ENCODE measurements around the gene LHB. TPM values are rescaled to one million over a fixed set of nuclear protein-coding genes. Genes with fewer than 3 reads are reported as not detected.
"Not testable (repeated sequence)": the region's sequence is repeated elsewhere in the genome, so short reads cannot be mapped to it uniquely, and the experiment has no call there.

LHB gene
- total RNA-seq, 1 donor from 2014 or later, result not detected

- Mint-ChIP-seq H3K4me1 (ENCODE audit: low read depth) (peaks cover 31% of the 10 kb centered on the region), H3K27ac (ENCODE audit: unreplicated experiment) (no peak overlapping the region), H3K9me3 (ENCODE audit: low read depth) (no peaks in the 10 kb centered on the region), H3K27me3 (ENCODE audit: low read depth) (peaks cover 2% of the 10 kb centered on the region), H3K4me3 (ENCODE audit: unreplicated experiment) (no peak overlapping the region), H3K36me3 (ENCODE audit: low read depth) (no peaks in the 10 kb centered on the region)
- TF ChIP-seq, protein P1, sequence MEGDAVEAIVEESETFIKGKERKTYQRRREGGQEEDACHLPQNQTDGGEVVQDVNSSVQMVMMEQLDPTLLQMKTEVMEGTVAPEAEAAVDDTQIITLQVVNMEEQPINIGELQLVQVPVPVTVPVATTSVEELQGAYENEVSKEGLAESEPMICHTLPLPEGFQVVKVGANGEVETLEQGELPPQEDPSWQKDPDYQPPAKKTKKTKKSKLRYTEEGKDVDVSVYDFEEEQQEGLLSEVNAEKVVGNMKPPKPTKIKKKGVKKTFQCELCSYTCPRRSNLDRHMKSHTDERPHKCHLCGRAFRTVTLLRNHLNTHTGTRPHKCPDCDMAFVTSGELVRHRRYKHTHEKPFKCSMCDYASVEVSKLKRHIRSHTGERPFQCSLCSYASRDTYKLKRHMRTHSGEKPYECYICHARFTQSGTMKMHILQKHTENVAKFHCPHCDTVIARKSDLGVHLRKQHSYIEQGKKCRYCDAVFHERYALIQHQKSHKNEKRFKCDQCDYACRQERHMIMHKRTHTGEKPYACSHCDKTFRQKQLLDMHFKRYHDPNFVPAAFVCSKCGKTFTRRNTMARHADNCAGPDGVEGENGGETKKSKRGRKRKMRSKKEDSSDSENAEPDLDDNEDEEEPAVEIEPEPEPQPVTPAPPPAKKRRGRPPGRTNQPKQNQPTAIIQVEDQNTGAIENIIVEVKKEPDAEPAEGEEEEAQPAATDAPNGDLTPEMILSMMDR (IDR thresholded peaks at IDR 0.05), result no peak
- DNase-seq (ENCODE audit: low spot score), result no peak
Measured at GRCh38 chr19:49061000-49061399, 44.1 kb upstream of the LHB start.

GRCh38 chr19:49059053-49059452, 42.2 kb upstream of the LHB start:
- TF ChIP-seq, protein P1 (IDR thresholded peaks at IDR 0.05), result no peak
- no peaks in the 10 kb centered on the region for H3K27me3 Mint-ChIP-seq (ENCODE audit: low read depth)

DNA sequence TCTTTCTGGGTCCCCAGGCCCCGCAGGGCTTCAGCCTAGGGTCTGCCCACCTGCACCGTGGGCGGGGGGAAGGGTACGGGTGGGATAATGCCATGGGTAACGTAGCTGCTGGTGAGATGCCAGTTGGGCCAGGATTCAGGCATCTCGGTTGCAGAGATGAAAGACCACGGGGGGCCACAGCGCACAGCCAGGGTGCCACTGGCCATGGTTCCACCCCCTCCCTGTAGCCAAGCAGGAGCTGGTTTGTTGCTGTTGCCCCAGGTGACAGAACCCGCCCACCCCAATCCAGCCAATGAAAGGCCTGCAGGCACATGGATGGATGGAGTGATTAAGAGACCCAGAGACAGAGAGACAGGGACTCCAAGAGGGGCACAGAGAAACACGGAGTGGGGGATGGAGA, 41.7 kb upstream of the LHB start:
- TF ChIP-seq, protein P1 (IDR thresholded peaks at IDR 0.05), result no peak
- Mint-ChIP-seq H3K27me3 (ENCODE audit: low read depth) (no peaks in the 10 kb centered on the region), H3K4me3 (ENCODE audit: unreplicated experiment) (peak overlapping the region; percentile 77), H3K4me1 (ENCODE audit: low read depth) (peaks cover 19% of the 10 kb centered on the region), H3K36me3 (ENCODE audit: low read depth) (no peaks in the 10 kb centered on the region), H3K27ac (ENCODE audit: unreplicated experiment) (no peak overlapping the region), H3K9me3 (ENCODE audit: low read depth) (no peaks in the 10 kb centered on the region)
- no peak for DNase-seq (ENCODE audit: low spot score)

More at GRCh38 chr19:49059053-49059452, 42.2 kb upstream of the LHB start:
- peaks cover 21% of the 10 kb centered on the region for H3K4me1 Mint-ChIP-seq (ENCODE audit: low read depth)
- H3K4me3 Mint-ChIP-seq (ENCODE audit: unreplicated experiment), result no peak overlapping the region
- no peaks in the 10 kb centered on the region for H3K9me3 Mint-ChIP-seq (ENCODE audit: low read depth)
- H3K27ac Mint-ChIP-seq (ENCODE audit: unreplicated experiment), result no peak overlapping the region
- no peaks in the 10 kb centered on the region for H3K36me3 Mint-ChIP-seq (ENCODE audit: low read depth)
- DNase-seq (ENCODE audit: low spot score), result no peak

- H3K27ac Mint-ChIP-seq (ENCODE audit: unreplicated experiment), result peak within 1 kb of the TSS; percentile 22
- DNase-seq (ENCODE audit: low spot score), result no peak
Measured at GRCh38 chr19:49057636-49058234, 40.8 kb upstream of the LHB start, which contains the start of gene CGB7. Gene CGB7 (minus strand): TSS chr19:49057749. CDS start chr19:49055375, 2,374 bp downstream.

GRCh38 chr19:49056902-49057596, 40.2 kb upstream of the LHB start:
- not testable (repeated sequence) for DNase-seq (ENCODE audit: low spot score); H3K27me3 Mint-ChIP-seq (ENCODE audit: low read depth); H3K9me3 Mint-ChIP-seq (ENCODE audit: low read depth); H3K36me3 Mint-ChIP-seq (ENCODE audit: low read depth)
- H3K27ac Mint-ChIP-seq (ENCODE audit: unreplicated experiment), result peak overlapping the region; percentile 22
- peak overlapping the region; percentile 77 for H3K4me3 Mint-ChIP-seq (ENCODE audit: unreplicated experiment)
- H3K4me1 Mint-ChIP-seq (ENCODE audit: low read depth), result peaks cover 19% of the 10 kb centered on the region

More at GRCh38 chr19:49057636-49058234, 40.8 kb upstream of the LHB start, which contains the start of gene CGB7:
- Mint-ChIP-seq H3K36me3 (ENCODE audit: low read depth) (no peaks in the 10 kb centered on the region), H3K4me3 (ENCODE audit: unreplicated experiment) (peak within 1 kb of the TSS; percentile 77), H3K9me3 (ENCODE audit: low read depth) (no peaks in the 10 kb centered on the region), H3K4me1 (ENCODE audit: low read depth) (peaks cover 19% of the 10 kb centered on the region), H3K27me3 (ENCODE audit: low read depth) (no peaks in the 10 kb centered on the region)
- TF ChIP-seq, protein P1 (IDR thresholded peaks at IDR 0.05), result no peak
